AG04449 (cell line): ENCODE measurements around the gene SMIM7.

Experiments used
- CTCF ChIA-PET: fragments of 350-600 bp; formaldehyde crosslinking; extraction: SDS; loops from one replicate; lab custom pipeline; 2021; ENCODE audit warnings: antibody characterized with exemption; lab: Yijun Ruan, JAX
- POLR2A ChIA-PET: fragments of 400-600, 350-600 bp; formaldehyde crosslinking; extraction: SDS; loops from one replicate; lab custom pipeline; 2020; ENCODE audit warnings: antibody characterized with exemption, inconsistent platforms; lab: Yijun Ruan, JAX
- DNase-seq: peaks from one replicate; pipeline ENCODE4 v3.0.0-alpha.2; 2010; ENCODE audit warnings: low read depth, low spot score
- H3K4me3 ChIP-seq: 2 replicates; pipeline ENCODE4 v1.5.1; 2011; ENCODE audit warnings: low read depth, mild to moderate bottlenecking, control low read depth, low read length
- CTCF ChIP-seq: IDR thresholded peaks from one replicate; pipeline ENCODE4 v1.5.1; 2011; ENCODE audit warnings: mild to moderate bottlenecking, moderate library complexity, low read length, control low read depth, inconsistent platforms; ENCODE audit not compliant: insufficient read depth; ENCODE audit errors: missing control alignments

The SMIM7 gene

GRCh38 chr19:16600824-16601223, 59.1 kb downstream of the SMIM7 start:
- TF ChIP-seq CTCF: no peak
- no peak overlapping the region for H3K4me3 ChIP-seq
- DNase-seq: no peak
- ChIA-PET POLR2A (interaction anchor here (0.6 to 1.4 kb wide), 2 partner anchors 27 to 28 kb away, joined by 3 to 4 read pairs; partner anchors contain the start of gene MED26), CTCF (no interaction called here)

GRCh38 chr19:16599655-16600346, 60.1 kb downstream of the SMIM7 start:
- CTCF ChIA-PET: interaction anchor here (0.8 kb wide), 1 partner anchor 10 kb away, joined by 3 read pairs; no protein-coding TSS in a partner anchor
- no peak for TF ChIP-seq CTCF

GRCh38 chr19:16598848-16599247, 61.1 kb downstream of the SMIM7 start:
- POLR2A ChIA-PET: no interaction called here
- CTCF ChIA-PET: interaction anchor here (0.8 kb wide), 1 partner anchor 9 kb away, joined by 3 read pairs; no protein-coding TSS in a partner anchor

More at GRCh38 chr19:16599655-16600346, 60.1 kb downstream of the SMIM7 start:
- POLR2A ChIA-PET: interaction anchor here (1.4 kb wide), 1 partner anchor 28 kb away, joined by 3 read pairs; the partner anchor contains the start of gene MED26
- DNase-seq: no peak
- no peak overlapping the region for H3K4me3 ChIP-seq

GRCh38 chr19:16596399-16596798, 63.5 kb downstream of the SMIM7 start:
- POLR2A ChIA-PET: no interaction called here

More at GRCh38 chr19:16598848-16599247, 61.1 kb downstream of the SMIM7 start:
- no peak for DNase-seq
- H3K4me3 ChIP-seq: no peak overlapping the region
- TF ChIP-seq CTCF: no peak

More at GRCh38 chr19:16596399-16596798, 63.5 kb downstream of the SMIM7 start:
- no peak for DNase-seq
- TF ChIP-seq CTCF: no peak
- no peak overlapping the region for H3K4me3 ChIP-seq
- CTCF ChIA-PET: no interaction called here
